Cortex of kidney (tissue), 1 donor: ENCODE results near the gene ELMO3.

ENCODE experiments used
- DNase-seq: peaks from one replicate; lab custom pipeline; 2025; lab: John Stamatoyannopoulos, UW

Gene ELMO3

DNA sequence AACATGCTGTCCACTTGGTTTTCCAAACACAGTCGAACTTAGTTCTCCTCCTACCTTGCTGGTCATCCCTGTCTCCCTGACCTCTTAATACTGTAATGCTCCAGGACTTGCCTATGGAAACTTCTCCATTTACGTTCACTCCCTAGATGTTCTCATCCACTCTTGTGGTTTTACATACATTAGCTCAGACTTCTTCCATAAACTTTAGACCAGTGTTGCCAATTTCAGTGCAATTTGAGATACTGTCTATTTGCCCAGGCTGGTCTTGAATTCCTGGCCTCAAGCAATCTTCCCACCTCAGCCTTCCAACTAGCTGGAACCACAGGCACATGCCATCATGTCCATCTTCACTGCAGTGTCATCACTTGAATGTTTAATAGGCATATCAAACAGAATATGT lies 16.6 kb upstream of the ELMO3 start:
- DNase-seq: no peak

DNA sequence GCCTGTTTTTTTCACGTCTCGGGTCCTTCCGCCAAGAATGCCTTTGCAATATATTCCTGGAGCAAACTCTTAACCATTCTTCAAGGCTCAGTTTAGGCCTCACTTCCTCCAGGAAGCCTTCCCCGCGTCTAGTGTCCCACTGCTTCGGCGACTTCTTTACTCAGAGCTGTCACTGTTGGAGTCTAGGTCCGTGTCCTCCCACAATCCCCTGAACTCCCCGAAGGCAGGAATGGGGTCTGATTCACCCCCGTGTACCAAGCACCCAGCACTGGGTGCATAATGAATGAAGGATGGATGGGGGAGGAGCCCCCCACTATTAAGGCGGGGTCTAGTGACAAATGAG lies 15.7 kb upstream of the ELMO3 start:
- DNase-seq: no peak

DNA sequence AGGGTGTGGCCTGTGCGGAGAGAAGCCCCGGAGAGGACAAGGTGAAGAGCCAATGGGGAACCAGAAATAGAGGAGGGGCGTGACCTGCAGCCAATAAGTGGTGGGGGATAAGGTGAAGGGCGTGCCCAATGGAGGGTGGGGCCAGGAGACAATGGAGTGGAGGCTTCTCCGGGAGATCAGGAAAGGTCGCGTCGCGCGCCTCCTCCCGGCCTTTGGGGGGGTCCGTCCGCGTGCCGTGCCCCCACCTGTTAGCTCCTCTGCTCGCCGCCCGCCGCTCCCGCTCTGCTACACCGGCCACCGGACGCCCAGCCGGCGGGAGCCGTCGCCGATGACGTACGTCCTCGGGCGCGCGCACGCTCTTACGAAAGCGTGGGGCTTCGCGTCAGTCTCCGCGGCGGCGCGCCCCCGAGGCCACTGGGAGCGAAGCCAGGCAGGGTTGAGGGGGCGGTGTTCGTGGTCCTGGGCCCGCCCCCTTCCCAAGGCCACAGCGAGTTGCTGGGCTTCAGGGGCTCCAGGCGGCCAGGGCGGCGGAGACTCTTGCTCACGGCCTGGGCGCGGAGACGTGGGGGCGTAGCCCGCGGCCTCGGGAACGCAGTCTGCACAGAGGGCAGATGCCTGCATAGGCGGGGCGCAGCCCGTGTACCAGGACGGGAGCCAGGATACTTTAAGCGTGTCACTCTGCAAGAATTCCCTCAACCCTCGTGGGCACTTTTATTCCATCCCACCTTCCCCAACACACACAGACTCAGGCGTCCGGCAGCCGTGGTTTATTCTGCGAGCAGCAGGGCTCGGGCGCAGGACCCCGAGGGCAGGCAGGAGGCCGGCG lies 15.1 kb upstream of the ELMO3 start, which contains the start of gene MATCAP1:
Gene MATCAP1 (minus strand): TSS at position 337 of the 826 bp plus-strand sequence. CDS start 3,353 bp downstream, outside the sequence.
- peak; percentile 47 for DNase-seq

DNA sequence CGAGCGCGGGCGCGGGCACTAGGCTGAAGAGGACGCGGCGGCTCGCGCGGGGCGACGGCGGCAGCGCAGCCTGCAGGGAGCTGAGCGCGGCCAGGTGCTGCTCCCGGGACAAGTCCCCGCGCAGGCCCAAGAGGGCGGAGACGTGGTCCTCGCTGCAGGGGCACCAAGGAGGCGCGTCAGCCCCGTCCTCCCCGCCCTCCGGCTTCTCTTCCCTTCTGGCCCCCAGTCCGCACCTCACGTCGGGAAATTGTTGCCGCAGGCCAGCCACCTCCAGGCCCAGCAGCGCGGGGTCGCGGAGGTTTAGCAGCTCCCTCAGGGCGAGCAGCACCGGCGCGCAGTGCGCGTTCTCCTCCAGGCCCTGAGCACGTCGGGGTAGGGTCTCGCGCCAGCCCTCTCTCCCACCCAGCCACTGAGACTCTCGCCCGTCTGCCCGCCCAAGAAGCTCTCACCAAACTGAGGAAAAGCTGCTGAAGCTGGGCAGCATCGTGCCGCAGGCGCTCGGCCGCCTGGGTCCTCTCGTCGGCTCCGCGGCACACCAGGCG lies 14.4 kb upstream of the ELMO3 start:
- no peak for DNase-seq

DNA sequence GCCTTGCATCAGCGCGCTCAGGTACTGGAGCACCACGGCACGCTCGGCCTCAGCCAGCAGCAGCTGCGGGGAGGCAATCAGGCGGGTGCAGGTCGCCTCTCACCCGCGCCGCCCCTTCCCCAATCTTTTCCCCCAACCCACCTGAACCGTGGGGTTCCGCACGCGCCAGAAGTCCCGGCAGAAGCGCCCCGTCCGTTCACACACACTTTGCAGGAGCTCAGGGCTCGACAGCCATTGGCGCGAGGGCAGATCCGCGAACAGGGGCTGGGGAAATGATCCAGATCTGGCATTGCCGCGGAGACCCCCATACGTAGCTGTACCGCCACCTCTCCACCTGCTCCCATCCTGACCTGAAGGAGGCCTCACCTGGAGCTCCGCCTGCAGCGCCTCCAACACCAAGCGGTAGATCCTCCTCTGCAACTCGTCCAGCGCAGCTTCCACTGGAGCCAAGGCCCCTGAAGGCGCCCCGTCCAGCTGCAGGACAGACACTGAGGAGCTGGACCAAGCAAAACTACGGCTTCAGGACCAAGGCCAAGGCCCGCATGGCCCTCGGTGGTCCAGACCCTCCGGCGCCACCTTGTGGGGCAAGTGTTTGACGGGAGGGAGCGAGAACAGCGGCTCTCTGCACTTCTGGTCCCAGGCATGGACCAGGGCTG lies 13.8 kb upstream of the ELMO3 start:
- no peak for DNase-seq

DNA sequence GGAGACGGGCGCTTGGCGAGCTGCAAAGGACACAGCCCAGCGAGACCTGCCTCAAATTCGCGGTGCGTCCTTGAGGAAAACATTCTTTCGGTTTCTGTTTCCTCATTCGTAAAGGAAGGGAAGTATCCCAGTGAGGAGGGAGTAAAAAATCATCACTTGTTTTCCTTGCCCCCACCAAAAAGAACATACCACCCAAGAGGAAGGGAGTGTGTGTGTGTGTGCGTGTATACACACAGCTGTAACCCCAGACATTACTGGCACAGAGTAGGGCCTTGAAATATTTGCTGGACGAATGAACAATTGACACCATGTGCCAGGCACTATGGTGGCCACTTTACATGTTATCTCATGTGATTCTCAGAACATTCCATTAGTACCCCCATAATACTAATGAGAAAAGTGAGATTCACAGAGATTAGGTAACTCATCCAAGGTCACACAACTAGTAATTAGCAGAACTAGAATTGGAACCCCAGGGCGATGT lies 13.2 kb upstream of the ELMO3 start:
- DNase-seq: no peak

DNA sequence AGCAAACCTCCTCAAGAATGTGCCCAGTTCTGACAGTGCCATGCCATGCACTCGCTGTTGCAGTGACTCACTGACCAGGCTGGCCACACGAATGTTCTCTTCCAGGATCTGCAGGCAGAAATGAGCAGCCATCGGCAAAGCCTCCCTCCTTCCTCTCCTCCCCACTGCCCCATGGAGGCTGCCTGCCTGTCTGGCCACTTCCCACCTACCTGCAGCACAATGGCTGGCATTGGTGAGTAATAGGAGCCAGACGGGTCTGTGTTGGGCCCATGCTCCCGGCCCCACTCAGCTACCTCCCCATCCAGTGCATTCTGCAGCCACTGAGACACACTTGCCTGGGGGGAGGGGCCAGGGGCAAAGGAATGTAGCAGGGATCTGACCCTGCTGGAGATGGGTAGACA lies 12.4 kb upstream of the ELMO3 start:
- DNase-seq: no peak

DNA sequence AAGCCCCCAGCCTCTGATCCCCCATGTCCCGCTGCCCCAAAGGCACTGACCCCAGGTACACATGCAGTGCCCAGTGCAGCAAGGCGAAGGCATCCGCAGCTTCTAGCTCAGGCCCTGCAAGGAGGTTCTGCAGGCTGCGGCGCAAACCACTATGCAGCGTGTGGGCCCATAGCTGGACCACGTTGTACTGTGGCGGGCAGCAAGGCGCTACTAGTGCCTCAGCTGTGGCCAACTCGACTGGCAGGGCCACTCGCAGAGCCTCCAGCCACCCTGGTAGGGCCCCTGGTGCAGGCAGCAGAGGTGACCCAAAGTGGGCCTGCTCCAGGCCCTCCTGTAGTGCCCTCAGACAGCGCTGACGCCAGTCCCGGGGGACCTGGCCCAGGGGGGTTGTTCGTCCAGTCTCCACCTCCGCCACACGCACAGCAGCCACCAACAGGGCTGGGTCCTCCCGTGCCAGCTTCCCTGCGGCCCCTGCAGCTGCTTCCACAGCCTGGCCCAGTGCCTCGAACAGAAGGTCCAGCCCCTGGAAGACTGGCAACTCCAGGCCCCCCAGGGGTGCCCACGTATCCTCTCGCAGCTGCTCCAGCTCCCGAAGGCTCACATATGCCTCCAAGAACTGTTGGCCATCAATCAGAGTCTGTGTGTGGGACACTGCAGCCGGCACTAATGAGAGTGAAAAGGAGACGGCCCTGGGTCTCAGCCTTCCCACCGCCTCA lies 11.6 kb upstream of the ELMO3 start:
- no peak for DNase-seq

DNA sequence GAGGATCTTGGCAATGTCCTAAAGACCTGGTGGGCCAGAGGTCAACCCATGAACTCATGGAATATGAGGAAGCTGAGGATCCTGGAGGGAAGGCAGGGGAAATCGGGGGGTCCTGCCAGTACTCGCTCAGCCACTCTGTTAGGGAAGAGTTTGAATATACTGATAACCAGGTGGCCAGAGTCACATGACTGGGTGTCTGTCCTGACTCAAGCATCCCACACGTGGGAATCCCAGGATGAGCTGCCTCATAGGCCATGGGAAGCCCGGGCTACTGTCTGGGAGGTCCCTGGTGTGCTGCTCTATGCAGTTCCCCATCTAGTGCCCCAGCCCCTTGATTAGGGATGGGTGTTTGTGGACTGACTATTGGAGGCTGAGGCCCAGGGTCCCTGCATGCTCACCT lies 10.6 kb upstream of the ELMO3 start:
- DNase-seq: no peak

DNA sequence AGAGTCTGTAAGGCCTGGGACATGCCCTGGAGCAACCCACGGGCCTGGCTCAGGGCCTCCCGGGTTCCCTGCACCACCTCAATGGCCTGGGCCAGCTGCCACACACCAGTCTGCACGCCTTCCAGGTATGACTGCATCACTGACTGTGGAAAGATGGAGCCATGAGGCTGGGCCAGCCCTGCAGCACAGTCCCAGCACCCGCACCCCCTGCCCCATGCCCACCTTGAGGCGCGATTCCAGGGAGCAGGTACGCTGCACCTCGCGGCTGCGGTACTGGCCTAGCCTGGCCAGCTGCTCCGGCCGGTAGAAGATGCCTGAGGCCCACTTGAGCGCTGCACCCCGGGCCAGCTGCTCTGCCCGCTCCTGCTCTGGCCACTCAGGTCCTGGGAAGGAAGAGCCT lies 10.1 kb upstream of the ELMO3 start:
- no peak for DNase-seq

DNA sequence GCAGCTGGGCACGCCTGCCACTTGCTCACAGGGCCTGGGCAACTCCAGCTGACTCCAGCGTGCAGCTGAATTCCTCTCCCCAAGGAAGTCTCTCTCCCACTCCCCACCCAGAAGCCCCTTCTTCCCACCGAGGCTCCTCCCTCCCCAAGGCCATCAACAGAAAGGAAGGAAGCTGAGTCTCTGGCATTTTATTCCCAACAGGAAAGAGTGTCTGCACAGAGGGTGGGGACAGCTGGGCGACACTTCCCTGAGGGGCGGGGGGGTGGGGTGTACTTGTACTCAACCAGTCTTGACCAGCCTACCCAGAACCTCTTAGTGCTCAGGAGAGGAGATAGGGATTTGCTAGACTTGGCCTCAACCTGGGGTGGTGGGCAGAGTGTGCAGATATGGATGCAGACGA lies 8.9 kb upstream of the ELMO3 start, which contains the start of gene EXOC3L1:
Gene EXOC3L1 (minus strand): TSS at position 96 of the 400 bp plus-strand sequence. CDS start 460 bp downstream, outside the sequence.
- DNase-seq: no peak

DNA sequence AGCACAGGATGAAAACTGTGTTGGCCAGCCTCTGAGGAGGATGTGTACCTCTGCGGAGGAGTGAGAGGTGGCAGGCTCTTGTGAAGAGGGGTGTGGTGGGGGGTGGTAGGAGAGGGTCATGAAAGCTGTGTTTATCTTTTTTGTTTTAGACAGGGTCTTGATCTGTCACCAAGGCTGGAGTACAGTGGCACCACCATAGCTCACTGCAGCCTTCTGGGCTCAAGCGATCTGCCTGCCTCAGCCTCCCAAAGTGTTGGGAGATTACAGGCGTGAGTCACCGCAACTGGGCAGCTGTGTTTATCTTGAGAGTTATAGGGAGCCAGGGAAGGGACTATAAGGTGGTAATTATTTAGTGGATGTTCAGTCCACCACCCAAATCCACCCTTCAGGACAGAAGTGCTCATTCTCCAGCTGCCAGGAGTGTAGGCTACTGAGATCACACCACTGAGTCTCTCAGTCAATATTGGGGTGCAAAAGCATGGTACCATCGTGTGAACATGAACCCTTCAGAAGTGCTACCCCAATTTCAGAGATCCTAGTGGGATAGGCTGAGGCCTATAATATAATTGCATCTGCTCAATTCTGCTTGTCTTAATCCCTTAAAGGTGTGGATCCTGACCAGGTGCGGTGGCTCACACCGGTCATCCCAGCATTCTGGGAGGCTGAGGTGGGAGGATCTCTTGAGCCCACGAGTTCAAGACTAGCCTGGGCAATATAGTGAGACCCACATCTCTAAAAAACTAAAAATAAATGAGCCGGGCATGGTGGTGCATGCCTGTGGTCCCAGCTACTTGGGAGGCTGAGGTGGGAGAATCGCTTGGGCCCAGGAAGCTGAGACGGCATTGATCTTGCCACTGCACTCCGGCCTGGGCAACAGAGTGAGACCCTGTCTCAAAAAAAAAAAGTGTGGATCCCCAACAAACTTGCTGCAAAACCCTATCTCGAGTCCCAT lies 8.2 kb upstream of the ELMO3 start:
- DNase-seq: no peak

DNA sequence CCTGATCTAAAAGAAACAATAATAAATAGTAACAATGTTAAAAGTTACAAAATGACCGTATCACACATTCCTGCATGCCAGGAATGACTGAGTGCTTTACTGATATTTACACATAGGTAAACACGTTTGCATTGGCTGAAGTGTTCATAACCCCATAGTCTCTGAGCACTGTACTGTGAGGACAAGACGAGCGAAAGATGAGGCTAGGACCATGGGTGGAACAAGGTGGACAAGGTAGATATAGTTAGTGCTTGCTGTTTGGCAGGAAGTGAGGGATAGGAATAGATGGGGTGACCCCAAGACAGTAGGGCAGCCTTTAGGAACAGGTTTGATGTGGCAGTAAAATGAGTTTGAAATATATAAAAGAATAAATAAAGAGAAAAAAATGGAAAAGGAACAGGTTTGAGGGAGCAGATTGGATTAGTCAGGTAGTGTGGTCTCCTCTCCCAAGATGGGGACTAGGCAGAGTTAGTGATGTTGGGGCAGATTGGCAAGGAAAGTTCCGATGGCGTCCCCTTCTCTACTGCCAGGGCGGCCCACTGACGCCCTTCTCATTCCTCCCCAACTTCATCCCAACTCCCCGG lies 7.4 kb upstream of the ELMO3 start:
- no peak for DNase-seq

DNA sequence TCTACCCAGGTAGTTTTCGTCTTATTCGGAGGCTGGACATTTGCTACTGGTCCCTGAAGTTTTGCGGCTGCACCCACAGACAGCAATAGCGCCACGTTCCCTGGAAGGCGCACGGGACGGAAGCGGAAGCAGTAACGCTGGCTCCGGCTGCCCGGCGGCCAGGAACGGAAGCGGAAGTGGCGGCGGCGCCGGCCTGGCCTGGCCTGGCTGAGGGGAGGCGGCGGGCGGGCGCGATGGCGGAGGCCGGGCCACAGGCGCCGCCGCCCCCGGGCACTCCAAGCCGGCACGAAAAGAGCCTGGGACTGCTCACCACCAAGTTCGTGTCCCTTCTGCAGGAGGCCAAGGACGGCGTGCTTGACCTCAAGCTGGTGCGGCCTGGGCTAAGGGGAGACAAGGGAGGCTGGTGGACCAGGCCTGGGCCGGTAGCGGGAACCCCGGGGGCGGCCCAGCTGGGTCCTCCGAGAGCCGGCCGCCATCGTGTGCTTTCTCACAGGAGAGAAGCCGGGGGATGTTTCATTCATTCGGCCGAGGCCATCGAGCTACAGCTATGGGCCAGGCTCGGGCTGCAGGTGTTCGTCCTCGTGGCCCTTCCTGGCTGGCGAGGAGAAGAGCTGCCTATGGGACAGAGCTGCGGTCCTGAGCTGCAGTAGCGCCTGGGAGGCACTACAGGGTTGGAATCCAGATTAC lies 6.8 kb upstream of the ELMO3 start, which contains the start of gene E2F4:
Gene E2F4 (plus strand): TSS at position 161 of the 687 bp plus-strand sequence. CDS start 73 bp downstream, at position 234.
- no peak for DNase-seq

DNA sequence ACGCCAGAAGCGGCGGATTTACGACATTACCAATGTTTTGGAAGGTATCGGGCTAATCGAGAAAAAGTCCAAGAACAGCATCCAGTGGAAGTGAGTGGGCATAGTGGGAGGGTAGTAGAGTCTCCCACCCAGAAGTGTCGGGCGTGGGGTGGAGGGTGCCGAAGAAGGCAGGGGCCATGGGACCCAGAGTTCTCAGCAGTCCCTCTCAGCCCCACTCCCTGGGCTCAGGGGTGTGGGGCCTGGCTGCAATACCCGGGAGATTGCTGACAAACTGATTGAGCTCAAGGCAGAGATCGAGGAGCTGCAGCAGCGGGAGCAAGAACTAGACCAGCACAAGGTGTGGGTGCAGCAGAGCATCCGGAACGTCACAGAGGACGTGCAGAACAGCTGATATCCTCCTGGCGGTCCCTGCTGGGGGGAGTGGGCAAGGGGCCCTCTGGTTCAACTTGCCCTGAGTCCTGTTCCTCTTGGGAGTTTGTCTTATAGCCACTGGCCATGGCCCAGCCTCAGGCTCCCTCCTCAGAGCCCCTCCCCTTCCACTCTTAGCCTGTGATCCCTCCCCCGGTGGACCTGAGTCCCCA lies 6.1 kb upstream of the ELMO3 start:
- no peak for DNase-seq

DNA sequence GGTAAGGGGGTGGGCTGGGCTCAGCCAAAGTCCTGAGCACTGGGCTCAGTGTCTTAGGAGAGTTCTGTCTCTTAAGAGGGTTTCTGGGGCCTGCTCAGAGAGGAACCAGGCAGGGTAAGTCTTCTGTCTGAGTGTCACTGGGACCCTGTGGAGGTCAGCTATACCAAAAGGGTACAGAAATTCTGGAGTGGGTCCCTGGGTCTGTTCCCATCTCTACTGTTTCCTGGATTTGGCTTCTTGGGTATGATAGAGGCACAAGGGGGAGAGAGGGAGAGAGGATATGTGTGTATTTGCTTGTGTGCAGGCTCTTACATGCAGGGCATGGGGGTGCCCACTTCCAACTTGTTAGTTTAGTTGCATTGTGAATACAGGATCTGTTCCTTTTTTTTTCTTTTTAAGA lies 5.4 kb upstream of the ELMO3 start:
- no peak for DNase-seq

DNA sequence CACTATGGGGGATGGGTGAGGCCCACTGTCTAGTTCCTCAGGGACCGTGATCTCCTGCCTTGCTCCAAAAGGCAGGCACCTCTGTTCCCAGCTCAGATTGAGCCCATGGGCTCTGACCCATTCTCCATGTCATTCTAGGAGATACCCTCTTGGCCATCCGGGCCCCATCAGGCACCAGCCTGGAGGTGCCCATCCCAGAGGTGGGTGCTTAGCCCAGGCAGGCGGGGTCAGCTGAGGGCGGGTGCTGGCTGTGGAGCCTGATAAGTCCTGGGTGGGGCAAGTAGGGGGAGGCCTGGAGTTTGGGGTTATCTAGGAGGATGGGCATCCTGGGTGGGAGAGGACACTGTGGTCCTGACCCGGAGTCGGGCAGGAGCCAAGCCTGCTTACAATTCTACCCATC lies 4.7 kb upstream of the ELMO3 start:
- DNase-seq: no peak

DNA sequence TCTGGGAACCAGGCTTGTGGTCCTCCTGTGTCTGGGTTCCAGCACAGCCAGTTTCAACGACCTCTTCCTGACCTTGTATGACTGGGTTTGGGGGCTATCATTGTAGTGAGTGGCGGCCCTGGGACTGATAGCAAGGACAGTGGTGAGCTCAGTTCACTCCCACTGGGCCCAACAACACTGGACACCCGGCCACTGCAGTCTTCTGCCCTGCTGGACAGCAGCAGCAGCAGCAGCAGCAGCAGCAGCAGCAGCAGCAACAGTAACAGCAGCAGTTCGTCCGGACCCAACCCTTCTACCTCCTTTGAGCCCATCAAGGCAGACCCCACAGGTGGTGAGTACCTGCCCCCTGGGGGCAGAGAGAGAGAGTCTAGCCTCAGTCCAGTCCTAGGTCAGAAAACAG lies 3.3 kb upstream of the ELMO3 start:
- DNase-seq: no peak

DNA sequence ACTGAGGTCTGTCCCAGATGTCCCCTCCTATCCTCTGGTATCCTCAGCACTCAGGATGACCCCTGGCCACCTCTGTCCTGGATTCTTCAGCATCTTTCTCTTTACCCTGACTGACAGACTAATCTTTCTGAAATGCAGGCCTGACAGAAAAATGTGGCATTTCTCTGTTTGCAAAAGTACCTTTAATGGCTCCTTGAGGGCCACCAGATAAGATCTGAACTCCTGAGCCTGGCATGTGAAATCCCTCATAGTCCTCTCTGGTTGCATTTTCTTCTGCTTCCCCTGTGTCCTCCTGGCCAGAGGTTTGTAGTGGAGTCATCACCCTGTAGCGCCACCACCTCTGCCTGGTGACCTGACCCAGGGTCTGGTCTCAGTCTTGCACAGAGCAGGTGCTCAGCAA lies 2.0 kb upstream of the ELMO3 start:
- no peak for DNase-seq

DNA sequence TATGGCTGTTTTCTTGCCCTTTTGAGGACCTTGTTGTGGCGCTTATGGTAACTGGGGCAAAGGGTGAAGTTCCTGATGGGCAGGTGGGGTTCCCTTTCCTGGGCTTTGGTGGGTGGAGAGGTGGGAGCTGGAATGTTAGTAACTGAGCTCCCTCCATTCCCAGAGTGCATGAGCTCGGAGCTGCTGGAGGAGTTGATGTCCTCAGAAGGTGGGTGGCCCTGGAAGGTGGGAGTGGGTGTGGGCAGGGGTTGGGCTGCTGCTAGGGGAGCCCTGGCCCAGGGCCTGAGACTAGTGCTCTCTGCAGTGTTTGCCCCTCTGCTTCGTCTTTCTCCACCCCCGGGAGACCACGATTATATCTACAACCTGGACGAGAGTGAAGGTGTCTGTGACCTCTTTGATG lies 1.2 kb upstream of the ELMO3 start:
- no peak for DNase-seq
